ENCODE results near the gene ZXDC.

GRCh38 chr3:126490619-126491018, 14.9 kb upstream of the ZXDC start:
- TF ChIP-seq EZH2 (IDR thresholded peaks at IDR 0.05), result no peak
- no peak for TF ChIP-seq POLR2AphosphoS5 (IDR thresholded peaks at IDR 0.05; ENCODE audit: borderline replicate concordance, low read depth, low read length)
- TF ChIP-seq FOXP2 (optimal IDR thresholded peaks at IDR 0.05; ENCODE audit: control extremely low read depth, extremely low read length, insufficient read depth), result no peak

Data from SK-N-MC (cell line).